Measurements from ENCODE around the gene ANKRD12.
"Not testable (repeated sequence)": the region's sequence is repeated elsewhere in the genome, so short reads cannot be mapped to it uniquely, and the experiment has no call there.

The ANKRD12 gene

GRCh38 chr18:9156604-9157249 lies 20.1 kb downstream of the ANKRD12 start:
- no peak overlapping the region for H3K4me3 ChIP-seq (ENCODE audit: low read depth, low read length)
- DNase-seq (ENCODE audit: low read depth) = no peak
- no peak for TF ChIP-seq CTCF (IDR thresholded peaks at IDR 0.05; ENCODE audit: insufficient read depth, low read depth, low read length, missing control alignments)

GRCh38 chr18:9157806-9158205 lies 21.2 kb downstream of the ANKRD12 start:
- H3K4me3 ChIP-seq (ENCODE audit: low read depth, low read length) = no peak overlapping the region
- no peak for DNase-seq (ENCODE audit: low read depth)
- no peak for TF ChIP-seq CTCF (IDR thresholded peaks at IDR 0.05; ENCODE audit: insufficient read depth, low read depth, low read length, missing control alignments)

GRCh38 chr18:9160014-9160413 lies 23.4 kb downstream of the ANKRD12 start:
- TF ChIP-seq CTCF (IDR thresholded peaks at IDR 0.05; ENCODE audit: insufficient read depth, low read depth, low read length, missing control alignments) = no peak
- DNase-seq (ENCODE audit: low read depth) = no peak
- H3K4me3 ChIP-seq (ENCODE audit: low read depth, low read length) = no peak overlapping the region

GRCh38 chr18:9162663-9163062 lies 26.1 kb downstream of the ANKRD12 start:
- DNase-seq (ENCODE audit: low read depth); H3K4me3 ChIP-seq (ENCODE audit: low read depth, low read length): not testable (repeated sequence)

GRCh38 chr18:9164149-9164548 lies 27.6 kb downstream of the ANKRD12 start:
- H3K4me3 ChIP-seq (ENCODE audit: low read depth, low read length); DNase-seq (ENCODE audit: low read depth): not testable (repeated sequence)

- not testable (repeated sequence) for H3K4me3 ChIP-seq (ENCODE audit: low read depth, low read length); DNase-seq (ENCODE audit: low read depth)
These were observed 29.3 kb downstream of the ANKRD12 start for GRCh38 chr18:9165883-9166282.

- H3K4me3 ChIP-seq (ENCODE audit: low read depth, low read length); DNase-seq (ENCODE audit: low read depth): not testable (repeated sequence)
These were observed 32.9 kb downstream of the ANKRD12 start for GRCh38 chr18:9169515-9169914.

GRCh38 chr18:9171919-9172318 lies 35.3 kb downstream of the ANKRD12 start:
- H3K4me3 ChIP-seq (ENCODE audit: low read depth, low read length) = not testable (repeated sequence)

GRCh38 chr18:9172506-9173127 lies 36.0 kb downstream of the ANKRD12 start:
- H3K4me3 ChIP-seq (ENCODE audit: low read depth, low read length) = no peak overlapping the region
- DNase-seq (ENCODE audit: low read depth) = no peak
- no peak for TF ChIP-seq CTCF (IDR thresholded peaks at IDR 0.05; ENCODE audit: insufficient read depth, low read depth, low read length, missing control alignments)

More at GRCh38 chr18:9171919-9172318, 35.3 kb downstream of the ANKRD12 start:
- DNase-seq (ENCODE audit: low read depth) = not testable (repeated sequence)
